ENCODE measurements around the gene CNOT4.

The CNOT4 gene

DNA sequence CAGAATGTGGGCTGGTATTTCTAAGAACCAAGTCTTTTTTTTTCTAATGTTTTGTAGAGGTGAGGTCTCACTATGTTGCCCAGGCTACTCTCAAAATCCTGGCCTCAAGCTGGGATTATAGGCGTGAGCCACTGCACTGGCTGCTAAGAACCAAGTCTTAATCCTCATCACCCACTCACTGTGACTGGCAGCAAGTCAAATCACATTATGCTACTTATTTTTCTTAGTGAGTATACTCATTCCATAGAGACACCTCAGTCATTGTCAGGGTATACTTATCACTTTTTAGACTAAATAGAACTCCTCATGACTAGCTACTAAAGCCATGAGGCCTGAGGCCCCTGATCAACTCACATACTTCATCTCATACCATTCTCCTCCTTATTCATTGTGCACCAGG is 160.2 kb downstream of the CNOT4 start:
- TF ChIP-seq, protein P1, sequence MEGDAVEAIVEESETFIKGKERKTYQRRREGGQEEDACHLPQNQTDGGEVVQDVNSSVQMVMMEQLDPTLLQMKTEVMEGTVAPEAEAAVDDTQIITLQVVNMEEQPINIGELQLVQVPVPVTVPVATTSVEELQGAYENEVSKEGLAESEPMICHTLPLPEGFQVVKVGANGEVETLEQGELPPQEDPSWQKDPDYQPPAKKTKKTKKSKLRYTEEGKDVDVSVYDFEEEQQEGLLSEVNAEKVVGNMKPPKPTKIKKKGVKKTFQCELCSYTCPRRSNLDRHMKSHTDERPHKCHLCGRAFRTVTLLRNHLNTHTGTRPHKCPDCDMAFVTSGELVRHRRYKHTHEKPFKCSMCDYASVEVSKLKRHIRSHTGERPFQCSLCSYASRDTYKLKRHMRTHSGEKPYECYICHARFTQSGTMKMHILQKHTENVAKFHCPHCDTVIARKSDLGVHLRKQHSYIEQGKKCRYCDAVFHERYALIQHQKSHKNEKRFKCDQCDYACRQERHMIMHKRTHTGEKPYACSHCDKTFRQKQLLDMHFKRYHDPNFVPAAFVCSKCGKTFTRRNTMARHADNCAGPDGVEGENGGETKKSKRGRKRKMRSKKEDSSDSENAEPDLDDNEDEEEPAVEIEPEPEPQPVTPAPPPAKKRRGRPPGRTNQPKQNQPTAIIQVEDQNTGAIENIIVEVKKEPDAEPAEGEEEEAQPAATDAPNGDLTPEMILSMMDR (IDR thresholded peaks at IDR 0.05; ENCODE audit: low read depth, low read length) = no peak
- Histone ChIP-seq H3K4me3 (ENCODE audit: low read depth, low read length) (no peak overlapping the region), H3K36me3 (no peaks in the 10 kb centered on the region), H3K27me3 (no peaks in the 10 kb centered on the region), H3K4me1 (no peaks in the 10 kb centered on the region), H3K9me3 (no peaks in the 10 kb centered on the region)
- DNase-seq = no peak

DNA sequence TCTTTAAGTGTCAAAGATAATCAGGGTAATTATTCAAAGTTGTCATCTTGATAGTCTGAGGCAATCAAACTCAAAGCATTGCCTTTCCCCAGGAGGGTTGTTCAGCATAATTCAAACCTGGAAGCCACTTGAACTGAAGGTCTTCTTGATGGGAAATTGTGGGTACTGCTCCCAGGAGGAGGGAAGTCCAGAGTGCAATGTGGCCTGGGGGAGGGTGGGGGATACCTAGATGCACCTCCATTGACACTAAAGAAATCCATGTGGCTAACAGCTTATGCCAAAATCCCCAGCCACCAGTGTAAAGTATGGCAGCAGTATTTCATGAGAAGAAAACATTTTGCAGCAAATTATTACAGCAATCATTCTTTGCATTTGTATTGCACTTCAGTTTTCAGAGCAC is 161.4 kb downstream of the CNOT4 start:
- Histone ChIP-seq H3K4me1 (no peaks in the 10 kb centered on the region), H3K4me3 (ENCODE audit: low read depth, low read length) (no peak overlapping the region), H3K27me3 (no peaks in the 10 kb centered on the region), H3K9me3 (no peaks in the 10 kb centered on the region), H3K36me3 (no peaks in the 10 kb centered on the region)
- no peak for DNase-seq
- TF ChIP-seq, protein P1 (IDR thresholded peaks at IDR 0.05; ENCODE audit: low read depth, low read length) = no peak

DNA sequence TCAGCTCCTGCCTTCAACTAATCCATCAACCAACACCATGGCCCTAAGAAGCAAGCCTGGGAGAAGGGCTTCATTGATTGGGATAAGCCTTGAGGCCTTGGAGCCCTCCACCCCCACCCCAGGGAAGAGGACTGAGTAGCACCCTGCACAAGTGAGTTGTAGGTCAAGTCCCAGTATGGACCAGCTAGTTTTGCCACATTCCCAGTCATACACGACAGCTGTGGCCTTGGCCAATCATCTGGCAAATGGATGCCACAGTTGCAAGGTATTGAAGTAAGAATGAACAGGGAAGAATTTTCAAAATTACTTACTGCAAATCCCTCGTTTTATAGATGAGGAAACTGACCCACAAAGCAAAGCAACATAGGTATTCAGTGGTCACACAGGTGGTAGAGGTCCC is 166.5 kb downstream of the CNOT4 start:
- TF ChIP-seq, protein P1 (IDR thresholded peaks at IDR 0.05; ENCODE audit: low read depth, low read length) = no peak
- Histone ChIP-seq H3K36me3 (no peaks in the 10 kb centered on the region), H3K27me3 (no peaks in the 10 kb centered on the region), H3K4me1 (peaks cover 4% of the 10 kb centered on the region; the same call in 1 of the 2 replicates), H3K9me3 (no peaks in the 10 kb centered on the region), H3K4me3 (ENCODE audit: low read depth, low read length) (no peak overlapping the region)
- DNase-seq = no peak

DNA sequence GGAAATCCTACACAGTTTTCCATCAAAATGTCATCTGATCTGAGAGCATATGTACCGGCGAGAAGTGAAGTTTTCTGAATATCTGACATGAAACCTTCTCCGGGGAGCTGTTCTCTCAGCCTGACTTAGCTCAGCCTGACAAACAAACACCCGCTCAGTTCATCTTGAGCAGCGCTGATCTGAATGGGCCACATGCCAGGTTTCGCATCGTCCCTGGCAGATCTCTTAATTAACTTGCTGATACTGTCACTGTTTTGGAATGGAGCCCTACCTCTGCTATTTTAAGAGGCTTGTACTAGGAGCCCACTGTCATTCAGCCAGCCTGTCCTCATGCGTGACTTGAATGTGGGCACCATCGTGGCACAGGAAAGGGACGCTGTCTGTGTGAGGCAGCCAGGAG is 167.0 kb downstream of the CNOT4 start:
- DNase-seq = peak; percentile 69
- Histone ChIP-seq H3K4me1 (peaks cover 4% of the 10 kb centered on the region; the same call in 1 of the 2 replicates), H3K9me3 (no peaks in the 10 kb centered on the region), H3K27me3 (no peaks in the 10 kb centered on the region), H3K36me3 (no peaks in the 10 kb centered on the region), H3K4me3 (ENCODE audit: low read depth, low read length) (peak overlapping the region; percentile 13; the same call in 1 of the 2 replicates)
- TF ChIP-seq, protein P1 (IDR thresholded peaks at IDR 0.05; ENCODE audit: low read depth, low read length) = no peak

DNA sequence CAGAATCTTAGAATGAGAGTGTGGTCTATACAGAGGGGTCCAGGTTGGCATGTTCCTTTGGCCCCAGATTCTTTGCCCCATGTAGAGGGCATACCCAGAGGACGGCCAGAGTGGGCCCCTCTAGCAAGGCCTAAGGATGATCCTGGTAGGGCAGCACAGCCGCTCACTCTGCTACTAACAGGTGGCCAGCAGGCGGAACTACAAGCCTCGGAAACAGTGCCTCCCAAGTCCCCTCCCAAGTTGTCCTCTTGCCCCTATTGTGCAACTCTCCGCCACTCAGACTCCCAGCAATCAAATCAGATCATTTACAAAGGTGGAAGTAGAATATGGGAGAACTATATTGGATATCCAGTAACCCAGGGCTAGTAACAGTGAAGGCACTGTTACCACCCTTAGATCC is 168.9 kb downstream of the CNOT4 start:
- no peaks in the 10 kb centered on the region for H3K9me3 ChIP-seq
- H3K4me3 ChIP-seq (ENCODE audit: low read depth, low read length) = no peak overlapping the region
- no peak for DNase-seq
- peaks cover 7% of the 10 kb centered on the region for H3K4me1 ChIP-seq
- no peaks in the 10 kb centered on the region for H3K27me3 ChIP-seq
- TF ChIP-seq, protein P1 (IDR thresholded peaks at IDR 0.05; ENCODE audit: low read depth, low read length) = no peak
- no peaks in the 10 kb centered on the region for H3K36me3 ChIP-seq

DNA sequence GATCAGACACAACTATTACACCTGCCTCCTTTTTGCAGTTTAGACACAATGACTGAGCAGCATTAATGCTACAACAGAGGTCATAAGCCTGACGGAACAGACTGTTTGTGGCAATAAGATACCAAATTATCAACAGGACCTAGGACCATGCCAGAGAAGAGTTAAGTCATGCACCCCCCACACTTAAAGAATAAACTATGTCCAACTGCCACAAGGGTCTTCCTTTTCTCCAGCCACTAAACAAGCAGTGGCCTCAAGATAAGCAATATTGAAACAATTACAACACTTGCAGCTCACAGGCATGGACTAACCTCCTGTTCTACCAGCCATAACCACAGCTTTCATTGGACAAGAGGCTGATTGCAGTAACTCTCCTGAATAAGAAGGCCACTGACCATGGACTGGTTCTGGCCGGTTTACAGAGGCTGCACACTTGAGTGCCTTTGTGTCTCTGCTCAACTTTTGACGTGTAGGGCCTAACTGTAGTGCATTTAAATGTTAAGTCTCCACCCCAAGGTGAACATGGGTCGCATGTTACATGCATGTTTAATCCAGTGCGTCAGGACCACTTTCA is 171.8 kb downstream of the CNOT4 start:
- Histone ChIP-seq H3K4me3 (ENCODE audit: low read depth, low read length) (no peak overlapping the region), H3K9me3 (no peaks in the 10 kb centered on the region), H3K27me3 (no peaks in the 10 kb centered on the region), H3K4me1 (peaks cover 23% of the 10 kb centered on the region), H3K36me3 (no peaks in the 10 kb centered on the region)
- no peak for DNase-seq
- TF ChIP-seq, protein P1 (IDR thresholded peaks at IDR 0.05; ENCODE audit: low read depth, low read length) = no peak
